HG03139 (cell line): ENCODE results near the gene SLC25A11.

ENCODE experiments used
- ATAC-seq: cut with Tn5 transposase; IDR thresholded peaks from one replicate; pipeline ENCODE4 v1.9.1; 2021; ENCODE audit not compliant: unreplicated experiment

Gene SLC25A11

GRCh38 chr17:4896332-4897197 is 43.3 kb downstream of the SLC25A11 start:
- ATAC-seq, result no peak

GRCh38 chr17:4895657-4896331 is 44.1 kb downstream of the SLC25A11 start:
- ATAC-seq, result no peak

- ATAC-seq, result no peak
These were observed 44.7 kb downstream of the SLC25A11 start for GRCh38 chr17:4895121-4895520.

GRCh38 chr17:4893721-4894560 is 45.9 kb downstream of the SLC25A11 start:
- ATAC-seq, result no peak

- no peak for ATAC-seq
These were observed 46.6 kb downstream of the SLC25A11 start for GRCh38 chr17:4893272-4893671.

- no peak for ATAC-seq
These were observed 47.2 kb downstream of the SLC25A11 start for GRCh38 chr17:4892499-4893221.

- no peak for ATAC-seq
These were observed 48.1 kb downstream of the SLC25A11 start for GRCh38 chr17:4891411-4892410.

GRCh38 chr17:4887581-4887980 is 52.3 kb downstream of the SLC25A11 start:
- no peak for ATAC-seq
